ENCODE measurements around the gene COL6A6.
A peak's percentile ranks its signal among the peaks of the same experiment; 100 is the strongest.

Gene COL6A6

GRCh38 chr3:130516645-130517512 is at the start of gene COL6A6:
COL6A6 (plus strand) TSS chr3:130517177; CDS start chr3:130560365, 43,188 bp downstream.
- no peak for DNase-seq (ENCODE audit: low spot score)

GRCh38 chr3:130468311-130468710 is 48.7 kb upstream of the COL6A6 start:
- DNase-seq (ENCODE audit: low spot score): no peak

GRCh38 chr3:130470126-130470525 is 46.9 kb upstream of the COL6A6 start:
- DNase-seq (ENCODE audit: low spot score): no peak

GRCh38 chr3:130473416-130473815 is 43.6 kb upstream of the COL6A6 start:
- DNase-seq (ENCODE audit: low spot score): no peak

- DNase-seq (ENCODE audit: low spot score): peak; percentile 8
Measured at GRCh38 chr3:130480736-130481135, 36.2 kb upstream of the COL6A6 start.

GRCh38 chr3:130488288-130488687 is 28.7 kb upstream of the COL6A6 start:
- no peak for DNase-seq (ENCODE audit: low spot score)

- no peak for DNase-seq (ENCODE audit: low spot score)
Measured at GRCh38 chr3:130488769-130489450, 28.1 kb upstream of the COL6A6 start.

- DNase-seq (ENCODE audit: low spot score): no peak
Measured at GRCh38 chr3:130490241-130490640, 26.7 kb upstream of the COL6A6 start.

GRCh38 chr3:130491431-130491830 is 25.5 kb upstream of the COL6A6 start:
- DNase-seq (ENCODE audit: low spot score): no peak

GRCh38 chr3:130504701-130505100 is 12.3 kb upstream of the COL6A6 start:
- no peak for DNase-seq (ENCODE audit: low spot score)

- no peak for DNase-seq (ENCODE audit: low spot score)
Measured at GRCh38 chr3:130506031-130506430, 10.9 kb upstream of the COL6A6 start.

- no peak for DNase-seq (ENCODE audit: low spot score)
Measured at GRCh38 chr3:130507746-130508145, 9.2 kb upstream of the COL6A6 start.

- no peak for DNase-seq (ENCODE audit: low spot score)
Measured at GRCh38 chr3:130509008-130509407, 8.0 kb upstream of the COL6A6 start.

GRCh38 chr3:130514681-130515080 is 2.3 kb upstream of the COL6A6 start:
- DNase-seq (ENCODE audit: low spot score): no peak

- no peak for DNase-seq (ENCODE audit: low spot score)
Measured at GRCh38 chr3:130515755-130516154, 1.2 kb upstream of the COL6A6 start.

GRCh38 chr3:130517602-130518001 is 625 bp downstream of the COL6A6 start:
- DNase-seq (ENCODE audit: low spot score): no peak

- no peak for DNase-seq (ENCODE audit: low spot score)
Measured at GRCh38 chr3:130519754-130520153, 2.8 kb downstream of the COL6A6 start.

- DNase-seq (ENCODE audit: low spot score): no peak
Measured at GRCh38 chr3:130522399-130522798, 5.4 kb downstream of the COL6A6 start.

GRCh38 chr3:130527426-130527825 is 10.4 kb downstream of the COL6A6 start:
- DNase-seq (ENCODE audit: low spot score): no peak

GRCh38 chr3:130528120-130528519 is 11.1 kb downstream of the COL6A6 start:
- DNase-seq (ENCODE audit: low spot score): no peak

GRCh38 chr3:130529486-130530215 is 12.7 kb downstream of the COL6A6 start:
- DNase-seq (ENCODE audit: low spot score): no peak

GRCh38 chr3:130533247-130533646 is 16.3 kb downstream of the COL6A6 start:
- no peak for DNase-seq (ENCODE audit: low spot score)

All from SW480 (cell line).